ENCODE measurements around the gene AQR. TPM values are rescaled to one million over a fixed set of nuclear protein-coding genes. Genes with fewer than 3 reads are reported as not detected.

The AQR gene
- polyA plus RNA-seq, 1 of the 3 experiments (the other 2 are of a cell fraction): 11.6 TPM

DNA sequence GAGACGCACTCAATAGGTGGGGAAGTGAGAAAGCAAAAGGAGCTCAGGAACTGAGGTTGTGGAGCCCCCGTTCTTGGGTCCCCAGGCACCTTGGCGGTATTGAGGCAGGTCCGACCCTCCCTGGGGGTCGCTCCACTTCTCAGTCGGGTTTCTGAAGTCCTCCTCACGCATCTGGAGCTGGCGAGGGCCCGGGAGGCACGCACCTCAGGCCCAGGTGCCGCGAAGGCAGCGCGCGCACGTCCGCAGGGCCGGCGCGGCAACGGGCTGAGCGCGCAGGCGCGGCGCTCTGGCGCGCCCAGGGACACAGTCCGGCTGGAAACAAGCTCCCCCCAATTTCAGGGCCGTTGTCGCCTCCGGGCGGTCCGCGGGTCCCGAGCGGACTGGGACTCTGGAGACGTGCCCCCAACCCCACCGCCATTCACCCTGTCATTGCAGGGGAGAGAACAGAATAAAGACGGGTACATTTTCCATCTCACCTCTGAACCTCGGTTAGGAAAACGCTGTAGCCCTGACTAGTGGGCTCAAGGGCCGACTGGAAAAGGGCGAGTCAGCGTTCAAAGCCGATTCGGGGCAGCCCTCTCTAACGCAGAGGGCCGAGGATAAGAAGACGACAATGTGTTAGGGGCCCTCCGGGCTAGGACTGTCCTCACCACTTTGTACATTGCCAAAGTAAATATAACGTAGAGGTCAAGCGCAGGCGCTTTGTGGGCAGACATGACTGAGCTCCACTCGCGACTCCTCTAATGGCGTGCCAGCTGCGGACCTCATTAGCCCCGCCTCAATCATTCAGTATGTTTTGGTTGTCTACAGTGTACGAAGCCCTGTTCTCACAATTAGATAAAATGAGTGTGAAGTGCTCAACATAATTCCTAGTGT is 18.7 kb upstream of the AQR start, which contains the start of gene ZNF770 (continued):
- no peak for TF ChIP-seq MEF2A (IDR thresholded peaks at IDR 0.05; ENCODE audit: borderline replicate concordance, low read depth)
- peak; percentile 55; the same call in 1 of the 2 replicates for TF ChIP-seq RCOR1 (IDR thresholded peaks at IDR 0.05; ENCODE audit: low read length)
- TF ChIP-seq EP300 (IDR thresholded peaks at IDR 0.05; ENCODE audit: borderline replicate concordance in 1 of 2, low read depth in 1 of 2, low read length in 1 of 2): peak in 1 of 2 experiments; percentile 26; a peak in 2 of 4 replicates
- TF ChIP-seq, protein P1, sequence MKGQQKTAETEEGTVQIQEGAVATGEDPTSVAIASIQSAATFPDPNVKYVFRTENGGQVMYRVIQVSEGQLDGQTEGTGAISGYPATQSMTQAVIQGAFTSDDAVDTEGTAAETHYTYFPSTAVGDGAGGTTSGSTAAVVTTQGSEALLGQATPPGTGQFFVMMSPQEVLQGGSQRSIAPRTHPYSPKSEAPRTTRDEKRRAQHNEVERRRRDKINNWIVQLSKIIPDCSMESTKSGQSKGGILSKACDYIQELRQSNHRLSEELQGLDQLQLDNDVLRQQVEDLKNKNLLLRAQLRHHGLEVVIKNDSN (IDR thresholded peaks at IDR 0.05; ENCODE audit: borderline replicate concordance, low read depth): peak; percentile 34; the same call in 1 of the 2 replicates
- TF ChIP-seq MAX (IDR thresholded peaks at IDR 0.05; ENCODE audit: low read depth): peak; percentile 70; the same call in 1 of the 2 replicates

DNA sequence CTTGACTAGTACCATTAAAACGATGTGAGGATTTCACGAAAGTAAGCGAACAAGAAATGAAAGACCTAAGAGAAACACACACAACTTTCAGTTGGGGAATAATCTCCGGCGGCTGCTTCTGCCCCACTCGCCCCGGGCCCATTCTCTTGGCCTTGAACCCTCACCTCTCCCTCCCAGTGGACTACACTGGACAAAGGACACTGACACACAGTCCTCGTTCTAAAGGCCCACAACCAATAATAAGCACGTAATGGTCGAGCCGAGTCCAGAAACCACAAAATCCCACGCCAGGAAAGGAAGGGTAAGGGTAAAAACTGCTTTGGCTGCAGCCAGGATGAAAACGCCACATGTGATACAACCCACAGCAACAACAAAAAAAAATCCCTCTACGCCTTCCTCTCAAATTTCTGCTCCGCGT is 18.1 kb upstream of the AQR start:
- H3K79me2 ChIP-seq (ENCODE audit: insufficient read depth): peaks cover 53% of the 10 kb centered on the region
- WGBS (ENCODE audit: low lambda C conversion rate): under 1% methylated on average over 16 of the region's 16 CpGs

More for the DNA sequence above, 18.1 kb upstream of the AQR start:
- DNase-seq: peak; percentile 45
- Histone ChIP-seq H4K20me1 (ENCODE audit: insufficient read depth) (no peaks in the 10 kb centered on the region), H3K4me3 (ENCODE audit: low read depth in 2 of 2, low read length in 1 of 2) (peak overlapping the region; percentile 96 to 99), H2AFZ (ENCODE audit: low read depth) (peak overlapping the region; percentile 98), H3K4me2 (peak overlapping the region; percentile 78), H3K9ac (peak overlapping the region; percentile 83), H3K27me3 (ENCODE audit: insufficient read depth) (no peaks in the 10 kb centered on the region), H3K4me1 (ENCODE audit: control insufficient read depth in 1 of 2, insufficient read depth in 2 of 2, low read depth in 1 of 2, low read length in 1 of 2) (peaks cover 9 to 12% of the 10 kb centered on the region in 2 experiments; a peak in 3 of 4 replicates), H3K9me2 (no peaks in the 10 kb centered on the region), H3K9me3 (no peaks in the 10 kb centered on the region), H3K27ac (ENCODE audit: low read depth in 2 of 2, low read length in 1 of 2) (peak overlapping the region; percentile 90 to 99), H3K36me3 (replicated peaks in 1 of 2; ENCODE audit: control insufficient read depth in 1 of 2, insufficient read depth in 2 of 2, low read length in 1 of 2) (peaks cover 13 to 21% of the 10 kb centered on the region in 2 experiments), H3F3A (replicated peaks; ENCODE audit: insufficient read depth) (peaks cover 5% of the 10 kb centered on the region)
- TF ChIP-seq SIN3A (IDR thresholded peaks at IDR 0.05; ENCODE audit: borderline replicate concordance, low read depth, low read length) (no peak), FOSL2 (IDR thresholded peaks at IDR 0.05; ENCODE audit: borderline replicate concordance, low read depth) (no peak), GABPA (IDR thresholded peaks at IDR 0.05; ENCODE audit: low read depth) (no peak)
- TF ChIP-seq, protein P1 (IDR thresholded peaks at IDR 0.05; ENCODE audit: borderline replicate concordance, low read depth): no peak
- CTCF ChIA-PET: interaction anchor here (0.7 to 2.2 kb wide), 4 partner anchors 10 to 457 kb away, joined by 3 to 13 read pairs (median 4); partner anchors contain the start of gene AQR
- POLR2A ChIA-PET: interaction anchor here (0.6 to 1.9 kb wide), 6 partner anchors 12 to 1601 kb away, joined by 3 to 39 read pairs (median 5); partner anchors contain the start of genes AQR and SLC12A6
